Thoracic aorta (tissue), 2 donors: ENCODE measurements around the gene PPP1R26. TPM values are rescaled to one million over a fixed set of nuclear protein-coding genes. Genes with fewer than 3 reads are reported as not detected.
"Not testable (repeated sequence)": the region's sequence is repeated elsewhere in the genome, so short reads cannot be mapped to it uniquely, and the experiment has no call there.

Experiments
- ATAC-seq: fragments of 150-250 bp; one replicate; pipeline ENCODE4 v1.8.0; 2017; ENCODE audit warnings: low read depth; ENCODE audit not compliant: insufficient number of reproducible peaks, low FRiP score
- DNase-seq: peaks from one replicate; pipeline ENCODE4 v3.0.0-alpha.2; 2020; ENCODE audit warnings: low spot score
- H3K27ac ChIP-seq, 2 donors: fragments of 200-600 bp; sonication (generic); 1 replicate in 1 of 2; 2 replicates in 1 of 2; pipeline ENCODE4 v1.5.1; 2016; ENCODE audit warnings: mild to moderate bottlenecking in 2 of 2, moderate library complexity in 2 of 2
- H3K27me3 ChIP-seq: fragments of 200-600 bp; sonication (generic); replicated peaks from 2 replicates; pipeline ENCODE4 v1.6.0; 2016; ENCODE audit warnings: mild to moderate bottlenecking; ENCODE audit not compliant: insufficient read depth
- H3K36me3 ChIP-seq: fragments of 200-600 bp; sonication (generic); one replicate; pipeline ENCODE4 v1.5.1; 2016
- H3K4me1 ChIP-seq, 2 donors: fragments of 200-600 bp; sonication (generic); 1 replicate in 1 of 2; 2 replicates in 1 of 2; pipeline versions ENCODE4 v1.5.1 to v1.6.0; 2016; ENCODE audit warnings: low read depth in 2 of 2, mild to moderate bottlenecking in 1 of 2; ENCODE audit not compliant: control insufficient read depth in 1 of 2
- H3K4me3 ChIP-seq: fragments of 200-600 bp; sonication (generic); 2 replicates; pipeline ENCODE4 v1.5.1; 2016; ENCODE audit warnings: mild to moderate bottlenecking
- H3K9me3 ChIP-seq: fragments of 200-600 bp; sonication (generic); 2 replicates; pipeline ENCODE4 v1.5.1; 2016
- total RNA-seq, 2 donors: library from RNA; depleted of rRNA; stranded (reverse); fragments of >200 nt; gene quantifications; one replicate each; pipeline versions ENCODE4 v1.1.0 to v1.2.3, GENCODE V29; 2016
- TF ChIP-seq, protein P1 (sequence below): fragments of 200-600 bp; sonication (generic); IDR thresholded peaks from one replicate; pipeline ENCODE4 v1.5.1; 2019; ENCODE audit warnings: antibody characterized with exemption

Gene PPP1R26
- total RNA-seq, 2 donors from 2014 or later = 11.9 to 17.6 TPM

DNA sequence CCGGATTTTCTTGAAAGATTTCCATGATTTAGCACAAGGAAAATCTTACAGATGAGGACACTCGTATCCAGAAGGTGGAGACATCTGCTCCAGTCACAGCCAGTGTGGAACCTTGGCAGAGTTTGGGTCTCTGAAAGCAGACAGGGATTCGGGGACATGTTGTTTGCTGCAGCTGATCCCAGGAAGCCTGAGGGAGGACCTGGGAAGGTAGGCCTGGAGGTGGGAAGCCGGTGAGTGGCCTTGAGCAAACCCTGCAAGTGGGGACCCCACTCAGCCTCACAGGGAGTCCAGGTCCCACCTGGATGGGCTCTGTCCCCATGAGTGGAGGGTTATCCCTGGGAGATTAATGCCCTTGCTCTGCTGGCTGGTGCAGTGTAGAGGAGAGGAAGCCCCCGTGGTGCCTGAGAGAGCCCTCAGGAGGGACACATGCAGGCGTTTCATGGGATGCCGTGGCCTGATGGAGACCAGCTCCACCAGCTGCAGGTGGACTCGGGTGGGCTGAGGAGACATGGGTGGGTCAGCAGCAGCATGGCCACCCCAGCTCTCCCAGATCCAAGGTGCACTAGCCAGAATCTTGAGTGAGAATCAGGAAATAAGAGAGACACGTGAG, 28.7 kb downstream of the PPP1R26 start:
- ATAC-seq (no peak), DNase-seq (no peak)
- TF ChIP-seq, protein P1, sequence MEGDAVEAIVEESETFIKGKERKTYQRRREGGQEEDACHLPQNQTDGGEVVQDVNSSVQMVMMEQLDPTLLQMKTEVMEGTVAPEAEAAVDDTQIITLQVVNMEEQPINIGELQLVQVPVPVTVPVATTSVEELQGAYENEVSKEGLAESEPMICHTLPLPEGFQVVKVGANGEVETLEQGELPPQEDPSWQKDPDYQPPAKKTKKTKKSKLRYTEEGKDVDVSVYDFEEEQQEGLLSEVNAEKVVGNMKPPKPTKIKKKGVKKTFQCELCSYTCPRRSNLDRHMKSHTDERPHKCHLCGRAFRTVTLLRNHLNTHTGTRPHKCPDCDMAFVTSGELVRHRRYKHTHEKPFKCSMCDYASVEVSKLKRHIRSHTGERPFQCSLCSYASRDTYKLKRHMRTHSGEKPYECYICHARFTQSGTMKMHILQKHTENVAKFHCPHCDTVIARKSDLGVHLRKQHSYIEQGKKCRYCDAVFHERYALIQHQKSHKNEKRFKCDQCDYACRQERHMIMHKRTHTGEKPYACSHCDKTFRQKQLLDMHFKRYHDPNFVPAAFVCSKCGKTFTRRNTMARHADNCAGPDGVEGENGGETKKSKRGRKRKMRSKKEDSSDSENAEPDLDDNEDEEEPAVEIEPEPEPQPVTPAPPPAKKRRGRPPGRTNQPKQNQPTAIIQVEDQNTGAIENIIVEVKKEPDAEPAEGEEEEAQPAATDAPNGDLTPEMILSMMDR = no peak
- Histone ChIP-seq H3K27ac (no peak overlapping the region), H3K36me3 (peaks cover 17% of the 10 kb centered on the region), H3K4me1 (no peaks in the 10 kb centered on the region), H3K9me3 (no peaks in the 10 kb centered on the region), H3K4me3 (no peak overlapping the region), H3K27me3 (no peaks in the 10 kb centered on the region)

DNA sequence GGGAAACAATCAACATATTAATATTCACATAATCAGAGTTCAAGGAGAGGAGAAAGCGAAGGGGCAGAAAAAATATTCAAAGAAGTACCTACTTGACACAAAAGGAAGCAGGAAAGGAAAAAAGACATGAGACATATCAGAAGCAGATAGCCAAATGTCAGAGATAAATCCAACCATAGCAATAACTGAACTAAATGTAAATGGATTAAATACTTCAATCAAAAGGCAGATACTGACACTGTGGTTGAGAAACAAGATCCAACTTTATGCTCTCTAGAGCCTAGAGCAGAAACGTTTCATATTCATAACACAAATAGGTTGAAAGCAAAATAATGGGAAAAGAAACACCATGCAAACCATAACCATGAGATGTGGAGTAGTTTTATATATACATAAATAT, 29.9 kb downstream of the PPP1R26 start:
- H3K4me1 ChIP-seq = no peaks in the 10 kb centered on the region
- peaks cover 5% of the 10 kb centered on the region for H3K36me3 ChIP-seq
- no peak overlapping the region for H3K27ac ChIP-seq
- DNase-seq (no peak), ATAC-seq (no peak)
- TF ChIP-seq, protein P1 = no peak
- H3K9me3 ChIP-seq = no peaks in the 10 kb centered on the region
- H3K4me3 ChIP-seq = no peak overlapping the region
- H3K27me3 ChIP-seq = no peaks in the 10 kb centered on the region

DNA sequence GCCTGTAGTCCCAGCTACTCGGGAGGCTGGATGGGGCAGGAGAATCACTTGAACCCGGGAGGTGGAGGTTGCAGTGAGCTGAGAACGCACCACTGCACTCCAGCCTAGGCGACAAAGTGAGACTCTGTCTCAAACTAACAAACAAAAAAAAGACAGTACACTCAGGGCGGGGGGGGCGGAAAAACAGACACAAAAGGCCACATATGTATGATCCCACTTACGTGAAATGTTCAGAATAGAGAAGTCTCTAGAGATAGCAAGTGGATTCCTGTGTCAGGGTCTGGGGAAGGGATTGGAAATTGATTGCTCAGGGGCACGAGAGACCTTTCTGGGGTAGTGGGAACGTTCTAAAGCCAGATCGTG, 32.6 kb downstream of the PPP1R26 start:
- TF ChIP-seq, protein P1 = no peak
- DNase-seq (no peak), ATAC-seq (no peak)
- Histone ChIP-seq H3K27me3 (no peaks in the 10 kb centered on the region), H3K4me3 (no peak overlapping the region), H3K27ac (no peak overlapping the region), H3K9me3 (no peaks in the 10 kb centered on the region), H3K4me1 (no peaks in the 10 kb centered on the region), H3K36me3 (no peaks in the 10 kb centered on the region)

DNA sequence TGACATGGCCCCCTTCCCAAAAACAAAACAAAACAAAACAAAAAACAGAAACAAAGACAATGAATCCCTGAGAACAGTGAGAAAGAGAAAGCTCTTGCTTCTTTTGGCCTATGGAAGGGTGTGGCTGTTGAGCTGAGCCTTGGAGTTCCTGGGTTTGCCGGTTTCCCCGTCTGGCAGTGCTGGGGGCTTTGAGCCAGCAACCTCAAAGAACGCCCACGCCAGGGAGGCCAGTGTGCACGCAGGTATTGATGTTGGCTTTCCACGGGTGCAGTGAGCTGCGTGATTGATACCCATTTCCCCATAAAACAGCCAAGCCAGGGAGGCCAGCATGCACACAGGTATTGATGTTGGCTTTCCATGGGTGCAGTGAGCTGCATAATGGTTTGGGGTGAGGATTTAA, 33.3 kb downstream of the PPP1R26 start:
- Histone ChIP-seq H3K4me3 (no peak overlapping the region), H3K27me3 (no peaks in the 10 kb centered on the region), H3K4me1 (no peaks in the 10 kb centered on the region), H3K36me3 (no peaks in the 10 kb centered on the region), H3K9me3 (no peaks in the 10 kb centered on the region), H3K27ac (no peak overlapping the region)
- DNase-seq (no peak), ATAC-seq (no peak)
- TF ChIP-seq, protein P1 = no peak

DNA sequence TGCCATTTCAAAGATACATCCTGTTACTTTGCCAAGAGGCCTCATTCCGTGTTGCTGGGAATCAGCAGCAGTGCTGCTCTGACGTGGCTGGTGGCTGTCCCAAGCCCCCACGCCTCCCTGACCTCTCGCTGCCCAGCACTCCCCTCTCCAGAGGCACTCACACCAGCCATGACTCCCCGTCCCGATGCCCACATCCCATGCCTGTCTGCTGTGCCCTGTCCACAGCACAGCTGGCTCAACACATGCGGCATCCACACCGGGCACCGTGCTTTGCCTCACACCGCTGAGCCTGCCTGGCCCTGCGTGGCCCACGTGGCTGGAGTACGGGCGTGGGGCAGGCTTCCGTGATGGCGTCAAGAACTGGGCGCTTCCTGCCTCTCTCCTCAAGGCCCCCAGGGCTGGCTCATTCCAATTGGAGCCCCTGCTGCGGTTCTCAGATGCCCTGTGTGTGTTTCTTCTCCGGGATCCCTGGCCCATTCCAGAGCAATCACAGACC, 33.8 kb downstream of the PPP1R26 start:
- ATAC-seq = no peak
- no peak overlapping the region for H3K4me3 ChIP-seq
- H3K4me1 ChIP-seq = no peaks in the 10 kb centered on the region
- DNase-seq = no peak
- H3K36me3 ChIP-seq = no peaks in the 10 kb centered on the region
- H3K9me3 ChIP-seq = no peaks in the 10 kb centered on the region
- TF ChIP-seq, protein P1 = no peak
- H3K27ac ChIP-seq = no peak overlapping the region
- no peaks in the 10 kb centered on the region for H3K27me3 ChIP-seq

DNA sequence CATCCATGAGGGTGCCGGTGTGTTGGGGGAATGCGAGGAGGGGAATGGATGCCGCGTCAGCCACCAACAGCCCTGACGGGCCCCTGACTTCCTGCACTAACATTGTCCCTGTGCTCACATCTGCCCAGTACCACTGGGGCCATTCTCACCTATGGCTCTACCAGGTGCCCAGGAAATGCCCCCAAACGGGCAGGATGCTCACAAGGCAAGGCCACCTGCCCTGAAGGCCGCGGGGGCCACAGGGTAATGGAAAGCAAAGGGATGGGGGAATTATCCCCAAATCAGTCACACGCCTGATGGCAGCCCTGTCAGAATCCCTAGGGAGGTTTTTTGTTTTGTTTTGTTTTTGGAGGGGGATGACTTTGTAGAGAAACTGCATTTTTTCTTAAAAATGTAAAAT, 34.3 kb downstream of the PPP1R26 start:
- not testable (repeated sequence) for H3K27me3 ChIP-seq, DNase-seq, H3K27ac ChIP-seq, H3K9me3 ChIP-seq, H3K36me3 ChIP-seq, H3K4me3 ChIP-seq, ATAC-seq, H3K4me1 ChIP-seq
